Stomach smooth muscle (tissue), 2 donors: Measurements from ENCODE around the gene SOCS7.

Experiments
- H3K27ac ChIP-seq: one replicate; pipeline ENCODE4 v1.7.0; 2013; ENCODE audit warnings: mild to moderate bottlenecking, low read length, inconsistent platforms
- H3K27me3 ChIP-seq, 2 donors: one replicate each; pipeline ENCODE4 v1.7.0; 2013; ENCODE audit warnings: low read length in 2 of 2; ENCODE audit not compliant: insufficient read depth in 2 of 2, control insufficient read depth in 1 of 2
- H3K36me3 ChIP-seq, 2 donors: one replicate each; pipeline ENCODE4 v1.7.0; 2013; ENCODE audit warnings: low read length in 2 of 2; ENCODE audit not compliant: control insufficient read depth in 2 of 2, insufficient read depth in 2 of 2
- H3K4me1 ChIP-seq: one replicate; pipeline ENCODE4 v1.7.0; 2013; ENCODE audit warnings: low read length; ENCODE audit not compliant: control insufficient read depth, insufficient read depth
- H3K4me3 ChIP-seq, 2 donors: one replicate each; pipeline ENCODE4 v1.7.0; 2013; ENCODE audit warnings: low read length in 2 of 2
- H3K9ac ChIP-seq, 2 donors: one replicate each; pipeline ENCODE4 v1.7.0; 2013; ENCODE audit warnings: low read length in 2 of 2, mild to moderate bottlenecking in 1 of 2
- H3K9me3 ChIP-seq, 2 donors: one replicate each; pipeline ENCODE4 v1.7.0; 2013; ENCODE audit warnings: low read length in 2 of 2; ENCODE audit not compliant: control insufficient read depth in 2 of 2
- donor health status: healthy.
- donor health status: Pancreatic carcinoma.

The SOCS7 gene

DNA sequence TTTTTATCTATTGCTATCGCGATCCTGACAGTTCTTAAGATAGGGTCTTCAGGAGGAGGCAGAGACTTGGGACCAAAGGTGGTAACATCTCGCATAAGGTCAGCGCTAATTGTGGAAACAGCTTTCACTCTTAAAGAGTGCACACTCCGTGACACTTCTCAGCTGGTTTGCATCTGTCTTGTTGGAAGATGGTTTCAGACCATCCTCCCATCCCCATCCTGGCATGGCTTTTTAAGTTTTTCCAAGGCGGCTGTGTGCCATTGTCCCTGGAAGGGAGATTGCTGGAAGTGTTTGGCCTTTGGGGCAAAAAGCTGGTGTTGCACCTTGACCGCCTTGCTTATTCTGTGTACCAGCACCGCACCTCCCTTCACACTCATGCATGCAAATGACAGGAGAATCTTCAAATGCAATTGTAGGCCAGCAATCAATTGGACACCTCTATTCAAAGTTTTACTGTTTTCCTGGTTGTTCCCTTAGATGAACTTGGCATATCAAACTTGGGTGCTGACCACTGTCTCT is 1.5 kb downstream of the SOCS7 start:
- Histone ChIP-seq H3K27ac (peak overlapping the region; percentile 41), H3K36me3 (no peaks in the 10 kb centered on the region), H3K9ac (peak overlapping the region; percentile 60 to 78), H3K4me1 (peaks cover 24% of the 10 kb centered on the region), H3K9me3 (no peaks in the 10 kb centered on the region), H3K27me3 (no peaks in the 10 kb centered on the region), H3K4me3 (peak overlapping the region; percentile 78 to 85)

DNA sequence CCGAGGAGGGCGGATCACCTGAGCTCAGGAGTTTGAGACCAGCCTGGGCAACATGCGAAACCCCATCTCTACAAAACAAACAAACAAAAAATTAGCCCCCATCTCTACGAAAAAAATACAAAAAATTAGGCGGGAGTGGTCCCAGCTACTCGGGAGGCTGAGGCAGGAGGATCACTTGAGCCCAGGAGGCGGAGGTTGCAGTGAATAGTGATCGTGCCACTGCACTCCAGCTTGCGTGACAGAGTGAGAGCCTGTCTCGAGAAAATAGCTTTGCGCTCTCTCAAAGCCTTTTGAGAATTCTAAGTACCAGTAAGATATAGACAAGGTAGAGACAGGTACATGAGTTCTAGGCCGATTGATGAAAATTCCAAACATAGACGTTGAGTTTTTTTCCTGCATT is 2.0 kb downstream of the SOCS7 start:
- H3K27ac ChIP-seq = no peak overlapping the region
- H3K4me3 ChIP-seq = peak overlapping the region; percentile 78 to 85
- H3K9me3 ChIP-seq = no peaks in the 10 kb centered on the region
- H3K27me3 ChIP-seq = no peaks in the 10 kb centered on the region
- H3K36me3 ChIP-seq = no peaks in the 10 kb centered on the region
- H3K9ac ChIP-seq = no peak overlapping the region
- peaks cover 28% of the 10 kb centered on the region for H3K4me1 ChIP-seq

DNA sequence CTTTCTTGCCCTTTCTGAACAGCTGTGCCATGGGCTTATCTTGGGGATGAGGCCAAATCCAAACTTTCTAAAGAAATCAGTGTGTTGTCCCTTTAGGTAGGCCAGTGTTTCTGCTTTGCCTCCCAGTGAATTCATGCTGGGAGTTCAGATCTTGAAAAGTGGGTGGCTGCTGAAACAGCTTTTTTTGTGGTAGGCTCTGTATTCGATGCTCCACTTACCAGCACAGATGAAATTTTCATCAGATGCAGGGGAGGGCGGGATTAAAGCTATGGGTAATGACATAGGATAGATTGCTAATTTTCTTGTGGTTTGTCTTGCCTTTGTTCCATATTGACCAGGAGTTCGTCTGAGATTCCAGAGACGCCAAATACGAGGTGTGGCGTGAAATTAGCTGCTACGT is 2.8 kb downstream of the SOCS7 start:
- Histone ChIP-seq H3K27me3 (no peaks in the 10 kb centered on the region), H3K4me1 (peaks cover 34% of the 10 kb centered on the region), H3K9me3 (no peaks in the 10 kb centered on the region), H3K27ac (no peak overlapping the region), H3K9ac (no peak overlapping the region), H3K4me3 (peak overlapping the region in 1 of 2 donors; percentile 8), H3K36me3 (no peaks in the 10 kb centered on the region)

DNA sequence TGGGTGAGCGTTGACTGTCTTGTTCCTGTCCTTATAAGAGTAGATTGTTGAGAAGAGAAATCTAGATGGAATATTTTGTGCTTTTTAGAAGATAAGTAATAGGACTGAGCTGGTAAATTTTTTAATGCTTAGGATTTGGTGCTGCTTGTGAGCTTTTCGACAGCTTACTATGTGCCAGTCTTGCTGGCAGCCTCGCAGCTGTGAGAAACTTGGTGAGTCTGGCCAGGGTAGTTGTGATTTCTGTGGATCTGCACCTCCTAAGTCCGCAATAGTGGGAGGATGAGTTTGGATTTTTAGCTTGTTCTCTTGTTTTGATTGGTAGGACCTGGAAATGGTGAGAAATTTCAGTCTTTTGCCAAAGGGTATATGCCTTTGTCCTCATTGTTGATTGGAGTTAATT is 3.6 kb downstream of the SOCS7 start:
- Histone ChIP-seq H3K27me3 (no peaks in the 10 kb centered on the region), H3K4me1 (peaks cover 34% of the 10 kb centered on the region), H3K4me3 (no peak overlapping the region), H3K27ac (no peak overlapping the region), H3K9me3 (no peaks in the 10 kb centered on the region), H3K9ac (peak overlapping the region; percentile 10 to 36), H3K36me3 (no peaks in the 10 kb centered on the region)

DNA sequence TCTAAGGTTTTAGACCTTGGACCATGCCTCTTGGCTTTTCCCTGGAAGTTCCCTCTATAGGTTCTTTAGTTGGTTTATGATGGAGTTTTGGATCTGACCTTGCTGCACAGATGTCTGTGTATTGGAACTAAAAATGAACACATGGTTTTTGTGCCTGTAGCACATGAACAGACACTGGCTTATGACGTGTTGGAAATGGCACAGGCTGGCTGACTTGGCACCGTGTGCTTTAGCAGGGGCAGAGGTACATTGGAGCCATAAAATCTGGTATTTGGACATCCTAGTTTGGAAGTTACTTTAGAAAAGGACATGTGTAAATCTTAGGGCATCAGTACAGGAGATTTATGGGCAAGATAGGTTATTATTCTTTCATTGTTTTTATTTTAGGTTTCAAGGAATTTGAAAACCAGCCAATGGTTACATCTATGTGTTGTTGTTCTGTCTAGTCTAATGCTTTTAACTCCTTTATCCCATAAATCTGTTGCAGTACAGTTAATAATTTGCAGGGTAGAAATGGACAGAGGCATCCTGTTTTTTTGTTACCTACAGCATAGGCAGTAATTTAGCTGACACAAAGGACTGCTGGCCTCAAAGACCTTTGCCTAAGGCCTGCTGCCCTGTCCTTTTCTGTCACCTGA is 6.0 kb downstream of the SOCS7 start:
- H3K9ac ChIP-seq = no peak overlapping the region
- H3K36me3 ChIP-seq = no peaks in the 10 kb centered on the region
- H3K4me1 ChIP-seq = peaks cover 31% of the 10 kb centered on the region
- peak overlapping the region; percentile 42 for H3K27ac ChIP-seq
- H3K9me3 ChIP-seq = no peaks in the 10 kb centered on the region
- no peak overlapping the region for H3K4me3 ChIP-seq
- H3K27me3 ChIP-seq = no peaks in the 10 kb centered on the region

DNA sequence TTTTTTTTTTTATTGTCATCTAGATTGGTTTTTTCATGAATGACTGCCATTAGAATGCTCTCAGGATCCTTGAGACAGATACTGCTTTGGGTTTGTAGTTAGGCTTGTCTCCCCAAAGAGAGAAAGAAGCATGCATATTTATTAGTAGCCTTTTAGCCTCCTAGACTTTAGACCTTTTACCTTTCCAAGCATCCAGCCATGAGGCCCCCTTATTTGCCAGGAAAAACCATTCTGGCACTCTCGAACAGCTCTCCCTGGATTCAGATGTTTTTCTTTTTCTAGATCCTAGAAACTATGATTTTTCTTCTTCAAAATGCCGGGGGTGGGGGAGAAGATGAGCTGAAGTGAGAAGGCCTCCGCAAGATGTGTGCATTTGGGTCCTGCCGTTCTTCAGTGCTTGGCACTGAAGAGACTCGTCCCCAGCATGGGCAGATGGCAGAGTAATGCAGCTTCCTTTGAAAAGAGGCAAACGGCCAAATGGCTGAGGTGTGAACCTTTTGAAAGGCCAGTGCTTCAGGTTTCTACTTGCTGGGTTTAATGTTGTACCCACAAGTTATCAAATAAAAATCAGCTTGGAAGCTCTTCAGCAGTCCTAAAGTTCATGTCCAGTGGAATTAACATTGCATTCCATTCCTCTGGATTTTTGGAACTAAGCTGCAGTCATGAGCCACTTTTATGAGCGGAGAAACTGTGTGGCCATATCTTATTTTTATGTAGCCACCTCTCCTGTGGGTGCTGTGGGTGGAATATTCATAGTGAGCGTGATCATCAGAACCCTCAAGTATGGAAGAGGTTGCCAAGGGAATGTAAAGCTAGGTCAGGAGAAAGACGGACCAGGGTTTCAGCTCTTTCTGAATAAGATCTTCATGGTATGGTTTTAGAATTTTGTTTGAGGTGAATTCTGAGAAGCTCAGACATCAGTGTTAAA is 7.2 kb downstream of the SOCS7 start:
- H3K4me1 ChIP-seq = peaks cover 20% of the 10 kb centered on the region
- H3K4me3 ChIP-seq = no peak overlapping the region
- H3K27ac ChIP-seq = no peak overlapping the region
- no peaks in the 10 kb centered on the region for H3K27me3 ChIP-seq
- H3K9me3 ChIP-seq = no peaks in the 10 kb centered on the region
- no peaks in the 10 kb centered on the region for H3K36me3 ChIP-seq
- H3K9ac ChIP-seq = no peak overlapping the region

GRCh38 chr17:38361694-38362465 is 10.2 kb downstream of the SOCS7 start:
- Histone ChIP-seq H3K4me3 (no peak overlapping the region), H3K27me3 (no peaks in the 10 kb centered on the region), H3K27ac (no peak overlapping the region), H3K9ac (no peak overlapping the region), H3K4me1 (peaks cover 19% of the 10 kb centered on the region), H3K36me3 (peaks cover 8 to 13% of the 10 kb centered on the region in 2 donors), H3K9me3 (no peaks in the 10 kb centered on the region)

- Histone ChIP-seq H3K27ac (no peak overlapping the region), H3K4me3 (no peak overlapping the region), H3K9me3 (no peaks in the 10 kb centered on the region), H3K27me3 (no peaks in the 10 kb centered on the region), H3K9ac (no peak overlapping the region), H3K4me1 (peaks cover 11% of the 10 kb centered on the region), H3K36me3 (peaks cover 8 to 18% of the 10 kb centered on the region in 2 donors)
These were observed 11.4 kb downstream of the SOCS7 start for GRCh38 chr17:38363016-38363415.

- Histone ChIP-seq H3K27ac (no peak overlapping the region), H3K27me3 (no peaks in the 10 kb centered on the region), H3K4me1 (no peaks in the 10 kb centered on the region), H3K4me3 (no peak overlapping the region), H3K36me3 (peaks cover 15 to 30% of the 10 kb centered on the region in 2 donors), H3K9ac (no peak overlapping the region), H3K9me3 (no peaks in the 10 kb centered on the region)
These were observed 13.1 kb downstream of the SOCS7 start for GRCh38 chr17:38364741-38365140.

DNA sequence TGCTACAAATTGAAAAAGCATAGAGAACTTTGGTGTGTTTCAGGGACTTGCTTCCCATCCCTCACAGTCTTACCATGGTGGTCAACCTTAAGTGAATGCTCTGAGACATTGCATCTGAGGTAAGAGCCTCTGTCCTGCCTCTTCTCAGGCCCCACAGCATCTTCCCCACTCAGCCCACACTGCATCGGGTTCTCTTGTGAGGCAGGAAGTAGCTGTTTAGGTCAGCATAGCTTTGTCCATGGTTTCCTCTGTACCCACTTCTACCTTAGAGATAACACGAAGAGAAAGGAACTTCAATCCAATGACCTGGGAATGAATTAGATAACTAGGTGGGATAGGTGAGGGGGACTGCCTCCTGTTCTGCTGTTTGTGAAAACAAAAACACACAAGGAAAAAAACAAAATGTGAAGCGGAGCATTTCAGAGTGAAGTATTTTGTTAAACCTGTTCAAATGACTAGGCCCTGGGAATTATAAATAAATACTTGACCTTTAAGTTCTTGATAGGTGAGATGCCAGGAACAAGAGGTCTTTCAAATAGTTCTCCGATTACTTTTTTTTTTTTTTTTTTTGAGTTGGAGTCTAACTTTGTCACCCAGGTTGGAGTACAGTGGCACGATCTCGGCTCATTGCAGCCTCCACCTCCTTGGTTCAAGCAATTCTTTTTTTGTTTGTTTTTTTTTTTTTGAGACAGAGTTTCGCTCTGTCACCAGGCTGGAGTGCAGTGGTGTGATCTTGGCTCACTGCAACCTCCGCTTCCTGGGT is 17.7 kb downstream of the SOCS7 start:
- H3K9me3 ChIP-seq = no peaks in the 10 kb centered on the region
- H3K36me3 ChIP-seq = peaks cover 26 to 37% of the 10 kb centered on the region in 2 donors
- H3K4me3 ChIP-seq = no peak overlapping the region
- H3K4me1 ChIP-seq = no peaks in the 10 kb centered on the region
- H3K9ac ChIP-seq = no peak overlapping the region
- no peaks in the 10 kb centered on the region for H3K27me3 ChIP-seq
- H3K27ac ChIP-seq = no peak overlapping the region
